ENCODE data around the gene UVSSA. TPM values are rescaled to one million over a fixed set of nuclear protein-coding genes. Genes with fewer than 3 reads are reported as not detected.

Gene UVSSA
- total and polyA plus RNA-seq, 9 of the 15 experiments (the other 6 are each of a cell fraction or from before 2014, with no cell fraction given): 0.21 to 14.6 (median 3.3) TPM

DNA sequence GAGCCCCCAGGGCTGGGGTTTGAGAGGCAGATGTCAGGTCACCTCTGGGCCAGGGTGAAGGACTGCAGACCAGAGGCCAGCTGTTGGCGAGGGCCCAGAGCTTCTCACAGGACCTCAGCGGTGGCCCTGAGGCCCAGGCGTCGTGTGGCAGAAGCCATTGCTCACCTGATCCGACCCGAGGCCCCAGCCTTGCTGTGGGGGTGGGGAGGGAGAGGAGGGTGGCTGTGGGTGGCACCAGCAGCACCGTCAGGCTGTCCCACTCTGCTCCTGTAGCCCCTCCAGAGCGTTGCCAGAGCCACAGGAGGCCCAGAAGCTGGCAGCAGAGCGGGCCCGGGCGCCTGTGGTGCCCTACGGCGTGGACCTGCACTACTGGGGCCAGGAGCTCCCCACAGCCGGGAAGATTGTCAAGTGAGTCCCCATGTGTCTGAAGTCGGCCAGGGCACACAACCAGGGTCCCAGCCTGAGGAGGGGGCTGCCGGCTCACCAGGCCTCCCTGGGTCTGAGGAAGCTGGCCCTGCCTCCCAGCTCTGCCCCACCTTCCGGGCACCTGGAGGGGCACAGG, 28.8 kb downstream of the UVSSA start:
- Histone ChIP-seq H3K27ac (ENCODE audit: extremely low read depth, low read depth, low read length) (no peak overlapping the region), H3K4me2 (ENCODE audit: insufficient read depth, low read length) (no peak overlapping the region), H3K79me2 (ENCODE audit: control insufficient read depth, insufficient read depth, low read length) (no peaks in the 10 kb centered on the region), H3K4me1 (replicated peaks in 1 of 2; ENCODE audit: control insufficient read depth in 2 of 2, insufficient read depth in 2 of 2, low read length in 2 of 2) (peaks cover 0 to 21% of the 10 kb centered on the region in 2 experiments; a peak in 2 of 5 replicates), H3K9me1 (ENCODE audit: control insufficient read depth, insufficient read depth, low read length) (no peaks in the 10 kb centered on the region), H2AFZ (ENCODE audit: low read depth, low read length) (no peak overlapping the region), H4K20me1 (replicated peaks; ENCODE audit: control insufficient read depth, insufficient read depth, low read length) (no peaks in the 10 kb centered on the region), H3K9ac (ENCODE audit: insufficient read depth in 1 of 2, low read depth in 2 of 2, low read length in 2 of 2) (no peak overlapping the region; a peak in 1 of 4 replicates), H3K27me3 (ENCODE audit: control insufficient read depth in 2 of 2, insufficient read depth in 2 of 2, low read length in 2 of 2) (no peaks in the 10 kb centered on the region), H3K4me3 (no peak overlapping the region), H3K9me3 (replicated peaks; ENCODE audit: control insufficient read depth, insufficient read depth, low read depth, low read length) (no peaks in the 10 kb centered on the region), H3K36me3 (ENCODE audit: control insufficient read depth, insufficient read depth, low read length) (no peaks in the 10 kb centered on the region; the same call in 2 of the 3 replicates)
- POLR2A ChIA-PET: interaction anchor here (0.6 to 1.4 kb wide), 3 partner anchors 13 to 857 kb away, joined by 3 to 4 read pairs (median 3); no protein-coding TSS in a partner anchor
- CTCF ChIA-PET (ENCODE audit: low intra/inter-chr PET ratio): no interaction called here
- intact Hi-C loops (cut with micrococcal nuclease): no loop called here
- ATAC-seq (no peak), DNase-seq (ENCODE audit: extremely low read depth in 1 of 4, low spot score in 3 of 4) (no peak), FAIRE-seq (no peak)
- 83% methylated on average over 13 of the region's 17 CpGs for WGBS (ENCODE audit: insufficient coverage, low coverage, missing lambda C conversion rate)
- in situ Hi-C loops (cut with MboI): no loop called here
- BruUV-seq (replicated peaks): no TSS peak
- TF ChIP-seq, protein P1, sequence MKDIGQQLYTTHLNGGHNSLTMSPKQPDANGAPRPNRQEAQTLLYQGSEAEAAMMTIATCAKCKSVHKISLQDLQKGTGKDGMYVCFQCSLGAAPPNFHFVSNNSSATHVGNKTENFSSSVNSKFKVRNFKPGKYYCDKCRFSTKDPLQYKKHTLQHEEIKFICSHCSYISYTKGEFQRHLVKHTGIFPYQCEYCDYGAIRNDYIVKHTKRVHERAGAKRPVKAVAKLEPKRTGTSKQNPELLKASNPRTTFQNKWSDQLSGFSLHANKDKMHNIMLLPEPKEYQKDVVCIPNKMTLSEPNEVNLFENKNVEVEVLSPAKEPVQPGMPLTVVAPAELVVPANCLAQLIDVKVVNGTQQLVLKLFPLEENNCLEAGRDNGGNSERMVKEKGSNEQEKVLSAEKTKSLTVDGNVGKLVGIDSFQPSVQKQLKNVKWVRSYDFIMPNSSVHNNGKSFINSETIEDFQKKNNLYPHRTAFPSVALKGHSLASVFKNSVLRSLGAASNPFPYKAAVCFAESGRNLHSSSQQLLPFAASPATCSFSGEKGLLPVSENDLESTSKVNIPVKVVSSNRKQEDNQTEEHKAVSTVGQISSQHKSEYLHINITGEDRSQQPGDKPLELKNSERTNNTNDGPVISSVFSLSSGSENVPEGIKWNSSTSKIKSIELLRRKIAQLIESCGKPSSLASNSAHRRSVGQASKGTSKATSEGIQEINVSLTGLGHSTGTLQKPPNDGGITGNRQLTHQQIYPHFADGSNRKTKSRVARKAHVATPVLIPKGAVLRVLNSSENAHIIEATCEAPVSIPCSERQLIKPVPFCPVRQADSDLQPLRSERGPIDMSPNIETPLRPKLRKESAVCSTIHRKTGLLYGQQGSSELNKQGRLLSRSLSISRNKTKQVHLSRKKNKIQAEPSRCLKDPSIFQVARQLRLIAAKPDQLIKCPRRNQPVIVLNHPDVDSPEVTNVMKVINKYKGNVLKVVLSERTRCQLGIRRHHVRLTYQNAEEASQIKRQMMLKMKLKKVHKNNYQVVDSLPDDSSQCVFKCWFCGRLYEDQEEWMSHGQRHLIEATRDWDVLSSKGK (CRISPR knock-in tag; IDR thresholded peaks at IDR 0.05): no peak
- TF ChIP-seq, protein P2, sequence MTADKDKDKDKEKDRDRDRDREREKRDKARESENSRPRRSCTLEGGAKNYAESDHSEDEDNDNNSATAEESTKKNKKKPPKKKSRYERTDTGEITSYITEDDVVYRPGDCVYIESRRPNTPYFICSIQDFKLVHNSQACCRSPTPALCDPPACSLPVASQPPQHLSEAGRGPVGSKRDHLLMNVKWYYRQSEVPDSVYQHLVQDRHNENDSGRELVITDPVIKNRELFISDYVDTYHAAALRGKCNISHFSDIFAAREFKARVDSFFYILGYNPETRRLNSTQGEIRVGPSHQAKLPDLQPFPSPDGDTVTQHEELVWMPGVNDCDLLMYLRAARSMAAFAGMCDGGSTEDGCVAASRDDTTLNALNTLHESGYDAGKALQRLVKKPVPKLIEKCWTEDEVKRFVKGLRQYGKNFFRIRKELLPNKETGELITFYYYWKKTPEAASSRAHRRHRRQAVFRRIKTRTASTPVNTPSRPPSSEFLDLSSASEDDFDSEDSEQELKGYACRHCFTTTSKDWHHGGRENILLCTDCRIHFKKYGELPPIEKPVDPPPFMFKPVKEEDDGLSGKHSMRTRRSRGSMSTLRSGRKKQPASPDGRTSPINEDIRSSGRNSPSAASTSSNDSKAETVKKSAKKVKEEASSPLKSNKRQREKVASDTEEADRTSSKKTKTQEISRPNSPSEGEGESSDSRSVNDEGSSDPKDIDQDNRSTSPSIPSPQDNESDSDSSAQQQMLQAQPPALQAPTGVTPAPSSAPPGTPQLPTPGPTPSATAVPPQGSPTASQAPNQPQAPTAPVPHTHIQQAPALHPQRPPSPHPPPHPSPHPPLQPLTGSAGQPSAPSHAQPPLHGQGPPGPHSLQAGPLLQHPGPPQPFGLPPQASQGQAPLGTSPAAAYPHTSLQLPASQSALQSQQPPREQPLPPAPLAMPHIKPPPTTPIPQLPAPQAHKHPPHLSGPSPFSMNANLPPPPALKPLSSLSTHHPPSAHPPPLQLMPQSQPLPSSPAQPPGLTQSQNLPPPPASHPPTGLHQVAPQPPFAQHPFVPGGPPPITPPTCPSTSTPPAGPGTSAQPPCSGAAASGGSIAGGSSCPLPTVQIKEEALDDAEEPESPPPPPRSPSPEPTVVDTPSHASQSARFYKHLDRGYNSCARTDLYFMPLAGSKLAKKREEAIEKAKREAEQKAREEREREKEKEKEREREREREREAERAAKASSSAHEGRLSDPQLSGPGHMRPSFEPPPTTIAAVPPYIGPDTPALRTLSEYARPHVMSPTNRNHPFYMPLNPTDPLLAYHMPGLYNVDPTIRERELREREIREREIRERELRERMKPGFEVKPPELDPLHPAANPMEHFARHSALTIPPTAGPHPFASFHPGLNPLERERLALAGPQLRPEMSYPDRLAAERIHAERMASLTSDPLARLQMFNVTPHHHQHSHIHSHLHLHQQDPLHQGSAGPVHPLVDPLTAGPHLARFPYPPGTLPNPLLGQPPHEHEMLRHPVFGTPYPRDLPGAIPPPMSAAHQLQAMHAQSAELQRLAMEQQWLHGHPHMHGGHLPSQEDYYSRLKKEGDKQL (CRISPR knock-in tag; IDR thresholded peaks at IDR 0.05; ENCODE audit: borderline replicate concordance): no peak
- TF ChIP-seq CBFB (CRISPR knock-in tag; IDR thresholded peaks at IDR 0.05): no peak
- TF ChIP-seq ZNF444 (CRISPR knock-in tag; IDR thresholded peaks at IDR 0.05): no peak
- TF ChIP-seq PHB2 (IDR thresholded peaks at IDR 0.05; ENCODE audit: low read depth): no peak
- TF ChIP-seq NFRKB (IDR thresholded peaks at IDR 0.05; ENCODE audit: low read depth): no peak
- no peak for TF ChIP-seq NCOR1 (IDR thresholded peaks at IDR 0.05)
- no peak for TF ChIP-seq ZFP1 (CRISPR knock-in tag; IDR thresholded peaks at IDR 0.05)
- TF ChIP-seq SLC30A9 (CRISPR knock-in tag; IDR thresholded peaks at IDR 0.05): no peak
- TF ChIP-seq ELF4 (CRISPR knock-in tag; IDR thresholded peaks at IDR 0.05): no peak
- no peak for TF ChIP-seq ZFX (CRISPR knock-in tag; IDR thresholded peaks at IDR 0.05)
- TF ChIP-seq TARDBP (IDR thresholded peaks at IDR 0.05): no peak
- TF ChIP-seq, protein P3, sequence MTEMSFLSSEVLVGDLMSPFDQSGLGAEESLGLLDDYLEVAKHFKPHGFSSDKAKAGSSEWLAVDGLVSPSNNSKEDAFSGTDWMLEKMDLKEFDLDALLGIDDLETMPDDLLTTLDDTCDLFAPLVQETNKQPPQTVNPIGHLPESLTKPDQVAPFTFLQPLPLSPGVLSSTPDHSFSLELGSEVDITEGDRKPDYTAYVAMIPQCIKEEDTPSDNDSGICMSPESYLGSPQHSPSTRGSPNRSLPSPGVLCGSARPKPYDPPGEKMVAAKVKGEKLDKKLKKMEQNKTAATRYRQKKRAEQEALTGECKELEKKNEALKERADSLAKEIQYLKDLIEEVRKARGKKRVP (CRISPR knock-in tag; IDR thresholded peaks at IDR 0.05): no peak
- no peak for TF ChIP-seq GTF2A2 (tag; IDR thresholded peaks at IDR 0.05)
- TF ChIP-seq SRSF1 (IDR thresholded peaks at IDR 0.05; ENCODE audit: low read depth, low read length): no peak

All from K562 (cell line).